ENCODE data around the gene PRKG1. TPM values are rescaled to one million over a fixed set of nuclear protein-coding genes. Genes with fewer than 3 reads are reported as not detected.

Gene PRKG1
- total and polyA plus RNA-seq, 2 of the 4 experiments (the other 2 are of a cell fraction): 3.5 to 18.3 TPM

- no peak for TF ChIP-seq SMC3 (IDR thresholded peaks at IDR 0.05; ENCODE audit: low read depth, low read length)
These were observed 331.5 kb downstream of the PRKG1 start (continued) for GRCh38 chr10:51405580-51406351.

GRCh38 chr10:51406581-51406980, 332.3 kb downstream of the PRKG1 start:
- no TSS peak for BruUV-seq (replicated peaks)
- H2AFZ ChIP-seq (replicated peaks; ENCODE audit: low read length, poor library complexity): no peak overlapping the region
- no peak overlapping the region for H4K5ac ChIP-seq (ENCODE audit: low read depth, low read length)
- no peak overlapping the region for H2BK20ac ChIP-seq (ENCODE audit: low read depth, low read length)
- no peak overlapping the region for H4K91ac ChIP-seq (ENCODE audit: insufficient read depth, low read depth, low read length)
- H3K27ac ChIP-seq (ENCODE audit: insufficient read depth, low read length): no peak overlapping the region
- no peaks in the 10 kb centered on the region for H3K9me3 ChIP-seq (ENCODE audit: control insufficient read depth, insufficient read depth, low read length)
- H3K18ac ChIP-seq (ENCODE audit: low read depth, low read length): no peak overlapping the region
- H3K9ac ChIP-seq (ENCODE audit: low read depth, low read length): no peak overlapping the region
- peaks cover 2% of the 10 kb centered on the region; the same call in 1 of the 2 replicates for H3K4me1 ChIP-seq (ENCODE audit: control insufficient read depth, insufficient read depth, low read length)
- peaks cover 0 to 8% of the 10 kb centered on the region in 2 experiments; a peak in 3 of 4 replicates for H3K79me1 ChIP-seq (ENCODE audit: low read depth in 1 of 2, low read length in 2 of 2)
- no peak overlapping the region for H2AK5ac ChIP-seq (ENCODE audit: low read depth, low read length)
- H2BK120ac ChIP-seq (ENCODE audit: low read depth, low read length): no peak overlapping the region
- TF ChIP-seq POLR2A (IDR thresholded peaks at IDR 0.05; ENCODE audit: low read depth, low read length) (no peak), RAD21 (IDR thresholded peaks at IDR 0.05; ENCODE audit: low read length) (no peak), MAZ (IDR thresholded peaks at IDR 0.05; ENCODE audit: borderline replicate concordance, low read depth, low read length) (no peak), BHLHE40 (IDR thresholded peaks at IDR 0.05; ENCODE audit: low read depth, low read length) (no peak), SMC3 (IDR thresholded peaks at IDR 0.05; ENCODE audit: low read depth, low read length) (no peak), RCOR1 (IDR thresholded peaks at IDR 0.05; ENCODE audit: insufficient replicate concordance, low read length) (no peak), RFX5 (IDR thresholded peaks at IDR 0.05; ENCODE audit: low read depth, low read length) (no peak), NFE2L2 (IDR thresholded peaks at IDR 0.05; ENCODE audit: low read depth, low read length) (no peak)
- H3K14ac ChIP-seq (replicated peaks; ENCODE audit: low read depth, low read length): no peak overlapping the region
- H3K36me3 ChIP-seq (ENCODE audit: control insufficient read depth, insufficient read depth, low read length): peaks cover 1% of the 10 kb centered on the region; the same call in 1 of the 2 replicates
- no CpG with 5 or more reads among the region's 6 CpGs for WGBS, 2 experiments (ENCODE audit: extremely low coverage in 2 of 2, insufficient read length in 1 of 2)
- intact Hi-C loops (cut with micrococcal nuclease) (no loop called here), in situ Hi-C loops (cut with MboI; ENCODE audit: low sequenced_read_pairs) (loop anchor here (25.0 kb wide), 1 partner anchor 556 kb away; no protein-coding TSS in a partner anchor), dilution Hi-C loops (cut with HindIII; ENCODE audit: low sequenced_read_pairs, unreplicated experiment) (no loop called here)
- ChIA-PET POLR2A (ENCODE audit: unreplicated experiment) (no interaction called here), CTCF (no interaction called here)
- H3K4me3 ChIP-seq (ENCODE audit: insufficient read depth, low read depth, low read length): no peak overlapping the region
- DNase-seq: no peak
- no peak overlapping the region for H2AK9ac ChIP-seq (replicated peaks; ENCODE audit: low read depth, low read length, poor library complexity)
- H2BK15ac ChIP-seq (ENCODE audit: low read depth, low read length): no peak overlapping the region
- no peaks in the 10 kb centered on the region for H3K9me1 ChIP-seq (ENCODE audit: insufficient read depth, low read length)
- H3K56ac ChIP-seq (ENCODE audit: extremely low read depth, insufficient read depth, low read length): no peak overlapping the region
- no peak overlapping the region for H2BK5ac ChIP-seq (ENCODE audit: low read depth, low read length, poor library complexity, severe bottlenecking)
- ATAC-seq (ENCODE audit: low read depth): no peak
- H3K27me3 ChIP-seq (ENCODE audit: control insufficient read depth, insufficient read depth, low read length): no peaks in the 10 kb centered on the region
- no peak overlapping the region for H4K8ac ChIP-seq (ENCODE audit: low read depth in 2 of 2, low read length in 2 of 2)
- H3K4ac ChIP-seq (ENCODE audit: low read depth, low read length): no peak overlapping the region
- H3K23ac ChIP-seq (ENCODE audit: low read depth, low read length): no peak overlapping the region
- H3K4me2 ChIP-seq (ENCODE audit: low read depth, low read length): no peak overlapping the region
- H4K20me1 ChIP-seq (ENCODE audit: insufficient read depth, low read length): no peaks in the 10 kb centered on the region
